Neural progenitor cell (in vitro differentiated cells): Measurements from ENCODE around the gene ELAVL3. TPM values are rescaled to one million over a fixed set of nuclear protein-coding genes. Genes with fewer than 3 reads are reported as not detected.

Experiments
- DNase-seq: peaks from one replicate; pipeline ENCODE4 v3.0.0-alpha.2; 2016; ENCODE audit warnings: low spot score
- H2AFZ ChIP-seq: fragments of 200-600 bp; sonication (generic); replicated peaks from 2 replicates; pipeline ENCODE4 v1.6.1; 2016; ENCODE audit warnings: antibody characterized with exemption
- H3F3A ChIP-seq: fragments of 200-600 bp; sonication (generic); 2 replicates; pipeline ENCODE4 v1.6.1; 2016; ENCODE audit warnings: antibody characterized with exemption, low read depth
- H3K27ac ChIP-seq: fragments of 200-600 bp; sonication (generic); 2 replicates; pipeline ENCODE4 v1.5.1; 2016; ENCODE audit warnings: mild to moderate bottlenecking
- H3K27me3 ChIP-seq: fragments of 200-600 bp; sonication (generic); 2 replicates; pipeline ENCODE4 v1.6.1; 2016; ENCODE audit warnings: mild to moderate bottlenecking, moderate library complexity
- H3K36me3 ChIP-seq: fragments of 200-600 bp; sonication (generic); 2 replicates; pipeline ENCODE4 v1.5.1; 2016
- H3K4me1 ChIP-seq: fragments of 200-600 bp; sonication (generic); 2 replicates; pipeline ENCODE4 v1.6.1; 2016; ENCODE audit warnings: mixed run types
- H3K4me2 ChIP-seq: fragments of 200-600 bp; sonication (generic); 2 replicates; pipeline ENCODE4 v1.6.1; 2016
- H3K4me3 ChIP-seq: fragments of 200-600 bp; sonication (generic); 2 replicates; pipeline ENCODE4 v1.5.1; 2016
- H3K79me2 ChIP-seq: fragments of 200-600 bp; sonication (generic); 2 replicates; pipeline ENCODE4 v1.6.1; 2016; ENCODE audit warnings: low read depth
- H3K9ac ChIP-seq: fragments of 200-600 bp; sonication (generic); 2 replicates; pipeline ENCODE4 v1.6.1; 2016
- H3K9me3 ChIP-seq: fragments of 200-600 bp; sonication (generic); 2 replicates; pipeline ENCODE4 v1.5.1; 2016; ENCODE audit warnings: low read depth
- H4K20me1 ChIP-seq: fragments of 200-600 bp; sonication (generic); 2 replicates; pipeline ENCODE4 v1.6.1; 2016; ENCODE audit warnings: low read depth
- H3K27ac Mint-ChIP-seq: 3 replicates; pipeline ENCODE4 v1.8.0; 2021; ENCODE audit warnings: mixed read lengths
- H3K27me3 Mint-ChIP-seq: 2 replicates; pipeline ENCODE4 v1.8.0; 2022; ENCODE audit warnings: low read depth, mild to moderate bottlenecking, inconsistent platforms, moderate library complexity, mixed read lengths; ENCODE audit not compliant: insufficient read depth
- H3K36me3 Mint-ChIP-seq: 3 replicates; pipeline ENCODE4 v1.8.0; 2021; ENCODE audit warnings: mixed read lengths
- H3K4me1 Mint-ChIP-seq: 3 replicates; pipeline ENCODE4 v1.8.0; 2021; ENCODE audit warnings: mixed read lengths
- H3K4me3 Mint-ChIP-seq: 3 replicates; pipeline ENCODE4 v1.8.0; 2021; ENCODE audit warnings: mild to moderate bottlenecking, moderate library complexity, mixed read lengths
- H3K9me3 Mint-ChIP-seq: 3 replicates; pipeline ENCODE4 v1.8.0; 2020; ENCODE audit warnings: mixed read lengths
- EZH2 ChIP-seq: fragments of 200-600 bp; sonication (generic); IDR thresholded peaks from 2 replicates; pipeline ENCODE4 v1.6.1; 2017; ENCODE audit warnings: antibody characterized with exemption, mild to moderate bottlenecking, moderate library complexity
- EZH2phosphoT487 ChIP-seq: fragments of 200-600 bp; sonication (generic); IDR thresholded peaks from 2 replicates; pipeline ENCODE4 v1.6.1; 2017; ENCODE audit warnings: antibody characterized with exemption
- total RNA-seq: library from RNA; depleted of rRNA; stranded (reverse); fragments of >200 nt; gene quantifications from 2 replicates; pipeline ENCODE4 v1.2.3, GENCODE V29; 2015; ENCODE audit warnings: low replicate concordance
- TF ChIP-seq, protein P1 (sequence below): fragments of 200-600 bp; sonication (generic); IDR thresholded peaks from 2 replicates; pipeline ENCODE4 v1.5.1; 2017; ENCODE audit warnings: antibody characterized with exemption, mild to moderate bottlenecking

ELAVL3 gene
- total RNA-seq, 1 donor from 2014 or later, result not detected

DNA sequence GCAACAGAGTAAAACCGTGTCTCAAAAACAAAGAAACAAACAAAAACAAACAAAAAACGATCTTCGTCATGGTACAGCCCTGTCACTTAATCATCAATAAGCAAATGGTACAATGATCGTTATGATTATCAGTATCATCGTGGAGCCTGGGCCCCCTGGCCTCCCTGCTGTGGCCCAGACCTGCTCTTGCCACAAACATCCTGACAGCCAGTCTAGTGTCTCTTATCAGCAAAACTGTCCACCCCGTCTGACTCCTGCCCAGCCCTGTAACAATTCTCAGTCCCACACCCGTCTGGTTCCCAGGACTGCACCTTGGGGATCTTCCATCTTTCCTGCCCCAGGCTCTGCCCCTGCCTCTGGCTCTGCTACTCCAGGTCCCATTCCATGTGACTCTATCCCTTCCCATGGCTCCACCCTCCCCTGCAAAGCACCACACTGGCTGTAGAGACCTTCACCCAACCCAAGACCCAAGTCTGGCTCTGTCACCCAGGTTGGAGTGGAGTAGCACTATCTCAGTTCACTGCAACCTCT, 19.1 kb upstream of the ELAVL3 start:
- Mint-ChIP-seq H3K4me3 (no peak overlapping the region), H3K4me1 (peaks cover 10% of the 10 kb centered on the region), H3K27ac (no peak overlapping the region), H3K27me3 (peaks cover 6% of the 10 kb centered on the region), H3K36me3 (peaks cover 10% of the 10 kb centered on the region), H3K9me3 (no peaks in the 10 kb centered on the region)
- H3K9ac ChIP-seq, result no peak overlapping the region
- H3F3A ChIP-seq, result peaks cover 5% of the 10 kb centered on the region
- no peaks in the 10 kb centered on the region for H3K36me3 ChIP-seq
- DNase-seq, result no peak
- H2AFZ ChIP-seq, result no peak overlapping the region
- H4K20me1 ChIP-seq, result peaks cover 3% of the 10 kb centered on the region
- H3K79me2 ChIP-seq, result peaks cover 18% of the 10 kb centered on the region
- no peaks in the 10 kb centered on the region for H3K27me3 ChIP-seq
- H3K4me1 ChIP-seq, result no peaks in the 10 kb centered on the region
- TF ChIP-seq, protein P1, sequence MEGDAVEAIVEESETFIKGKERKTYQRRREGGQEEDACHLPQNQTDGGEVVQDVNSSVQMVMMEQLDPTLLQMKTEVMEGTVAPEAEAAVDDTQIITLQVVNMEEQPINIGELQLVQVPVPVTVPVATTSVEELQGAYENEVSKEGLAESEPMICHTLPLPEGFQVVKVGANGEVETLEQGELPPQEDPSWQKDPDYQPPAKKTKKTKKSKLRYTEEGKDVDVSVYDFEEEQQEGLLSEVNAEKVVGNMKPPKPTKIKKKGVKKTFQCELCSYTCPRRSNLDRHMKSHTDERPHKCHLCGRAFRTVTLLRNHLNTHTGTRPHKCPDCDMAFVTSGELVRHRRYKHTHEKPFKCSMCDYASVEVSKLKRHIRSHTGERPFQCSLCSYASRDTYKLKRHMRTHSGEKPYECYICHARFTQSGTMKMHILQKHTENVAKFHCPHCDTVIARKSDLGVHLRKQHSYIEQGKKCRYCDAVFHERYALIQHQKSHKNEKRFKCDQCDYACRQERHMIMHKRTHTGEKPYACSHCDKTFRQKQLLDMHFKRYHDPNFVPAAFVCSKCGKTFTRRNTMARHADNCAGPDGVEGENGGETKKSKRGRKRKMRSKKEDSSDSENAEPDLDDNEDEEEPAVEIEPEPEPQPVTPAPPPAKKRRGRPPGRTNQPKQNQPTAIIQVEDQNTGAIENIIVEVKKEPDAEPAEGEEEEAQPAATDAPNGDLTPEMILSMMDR, result no peak
- TF ChIP-seq EZH2phosphoT487 (no peak), EZH2 (no peak)
- no peak overlapping the region for H3K4me3 ChIP-seq
- no peak overlapping the region for H3K4me2 ChIP-seq
- H3K27ac ChIP-seq, result no peak overlapping the region
- no peaks in the 10 kb centered on the region for H3K9me3 ChIP-seq

DNA sequence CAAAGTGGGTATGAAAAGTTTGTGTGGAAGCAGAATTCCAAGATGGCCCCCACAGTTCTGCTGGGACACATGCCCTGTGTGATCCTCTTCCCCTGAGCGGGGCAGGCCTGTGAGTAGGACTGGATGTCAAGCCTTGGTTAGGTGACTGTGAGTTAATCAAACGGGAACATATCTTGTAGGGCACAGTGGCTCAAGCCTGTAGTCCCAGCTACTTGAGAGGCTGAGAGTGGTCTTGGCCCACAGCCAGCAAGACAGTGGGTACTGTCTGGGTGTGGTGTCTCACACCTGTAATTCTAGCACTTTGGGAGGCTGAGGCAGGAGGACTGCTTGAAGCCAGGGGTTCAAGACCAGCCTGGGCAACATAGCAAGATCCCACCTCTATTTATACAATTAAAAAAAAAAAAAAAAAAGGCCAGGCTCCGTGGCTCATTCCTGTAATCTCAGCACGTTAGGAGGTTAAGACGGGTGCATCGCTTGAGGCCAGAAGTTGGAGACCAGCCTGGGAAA, 18.4 kb upstream of the ELAVL3 start:
- Histone ChIP-seq H3K36me3 (no peaks in the 10 kb centered on the region), H3K4me2 (no peak overlapping the region), H3K4me1 (no peaks in the 10 kb centered on the region), H4K20me1 (peaks cover 3% of the 10 kb centered on the region), H3K79me2 (peaks cover 12% of the 10 kb centered on the region), H3K9ac (no peak overlapping the region), H3F3A (no peaks in the 10 kb centered on the region), H2AFZ (no peak overlapping the region), H3K27me3 (no peaks in the 10 kb centered on the region), H3K9me3 (no peaks in the 10 kb centered on the region), H3K27ac (no peak overlapping the region), H3K4me3 (no peak overlapping the region)
- Mint-ChIP-seq H3K9me3 (no peaks in the 10 kb centered on the region), H3K36me3 (peaks cover 10% of the 10 kb centered on the region), H3K4me1 (peaks cover 3% of the 10 kb centered on the region), H3K4me3 (no peak overlapping the region), H3K27me3 (peaks cover 2% of the 10 kb centered on the region), H3K27ac (no peak overlapping the region)
- TF ChIP-seq EZH2phosphoT487, result no peak
- no peak for TF ChIP-seq EZH2
- TF ChIP-seq, protein P1, result no peak
- no peak for DNase-seq

DNA sequence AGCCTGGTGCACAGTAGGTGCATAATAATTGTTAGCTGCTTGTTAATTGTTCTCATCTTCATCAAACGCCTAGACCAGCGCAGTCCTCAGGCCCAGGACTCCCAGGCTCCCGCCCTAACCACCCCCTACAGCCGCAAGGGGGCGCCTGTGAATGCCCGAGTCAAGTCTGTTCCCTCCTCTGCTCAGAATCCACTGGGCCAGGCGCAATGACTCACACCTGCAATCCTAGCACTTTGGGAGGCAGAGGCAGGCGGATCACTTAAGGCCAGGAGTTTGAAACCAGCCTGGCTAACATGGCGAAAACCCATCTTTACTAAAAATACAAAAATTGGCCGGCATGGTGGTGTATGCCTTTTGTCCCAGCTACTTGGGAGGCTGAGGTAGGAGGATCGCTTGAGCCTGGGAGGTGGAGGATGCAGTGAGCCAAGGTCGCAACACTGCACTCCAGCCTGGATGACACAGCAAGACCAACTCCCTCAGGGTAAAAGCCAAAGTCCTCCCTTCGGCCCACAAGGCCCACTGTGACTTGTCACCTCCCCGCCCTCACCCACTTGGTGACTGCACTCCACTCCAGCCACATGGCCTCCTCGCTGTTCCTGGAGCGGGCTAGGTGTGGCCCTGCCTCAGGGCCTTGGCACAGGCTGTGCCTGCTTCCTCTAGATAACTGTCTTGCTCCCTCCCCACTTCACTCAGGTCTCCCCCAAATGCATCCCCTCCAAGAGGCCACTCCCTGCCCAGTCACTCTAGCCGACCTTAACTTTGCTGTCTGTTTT, 15.7 kb upstream of the ELAVL3 start:
- peak; percentile 80 for DNase-seq
- H2AFZ ChIP-seq, result no peak overlapping the region
- H3K27ac Mint-ChIP-seq, result peak overlapping the region; percentile 43

More for the DNA sequence above, 15.7 kb upstream of the ELAVL3 start:
- peaks cover 2% of the 10 kb centered on the region for H3K4me1 Mint-ChIP-seq
- H3K4me1 ChIP-seq, result no peaks in the 10 kb centered on the region
- no peaks in the 10 kb centered on the region for H3K27me3 ChIP-seq
- H3K79me2 ChIP-seq, result no peaks in the 10 kb centered on the region
- no peak for TF ChIP-seq EZH2phosphoT487
- no peak for TF ChIP-seq EZH2
- TF ChIP-seq, protein P1, result peak; percentile 76
- H3K27ac ChIP-seq, result no peak overlapping the region
- no peak overlapping the region for H3K4me2 ChIP-seq
- H3K4me3 Mint-ChIP-seq, result no peak overlapping the region
- peaks cover 2% of the 10 kb centered on the region for H3K27me3 Mint-ChIP-seq
- no peaks in the 10 kb centered on the region for H3K36me3 ChIP-seq
- no peaks in the 10 kb centered on the region for H3K9me3 Mint-ChIP-seq
- H4K20me1 ChIP-seq, result peaks cover 3% of the 10 kb centered on the region
- H3K9ac ChIP-seq, result no peak overlapping the region
- peaks cover 7% of the 10 kb centered on the region for H3K36me3 Mint-ChIP-seq
- no peak overlapping the region for H3K4me3 ChIP-seq
- no peaks in the 10 kb centered on the region for H3F3A ChIP-seq
- H3K9me3 ChIP-seq, result no peaks in the 10 kb centered on the region
